Adipose tissue (tissue), 3 donors: ENCODE measurements around the gene FGFR2. TPM values are rescaled to one million over a fixed set of nuclear protein-coding genes. Genes with fewer than 3 reads are reported as not detected.

Source experiments
- H3K27ac ChIP-seq: one replicate; pipeline ENCODE4 v1.5.1; 2013; ENCODE audit warnings: low read depth, low read length
- WGBS, 3 donors: extraction: QIAGEN DNeasy Blood & Tissue Kit; methylation state at CpG; one replicate each; pipeline ENCODE4 v1.1.7; 2013; 5-methylcytosine and 5-hydroxymethylcytosine counted together
- polyA plus RNA-seq, 3 donors: library from polyadenylated mRNA; stranded (reverse); fragments of 200-250 nt; gene quantifications; one replicate each; pipeline ENCODE4 v1.2.3, GENCODE V29; 2013
- donor health status: healthy with polysubstance abuse.
- donor health status: Bipolar disorder and iron deficiency.
- donor health status: healthy.

Gene FGFR2
- polyA plus RNA-seq: 10 to 100 TPM in 1 of 3 donors, 1 to 10 TPM in 1, under 1 TPM in 1; 0.67 to 13.5 (median 1.1) TPM

DNA sequence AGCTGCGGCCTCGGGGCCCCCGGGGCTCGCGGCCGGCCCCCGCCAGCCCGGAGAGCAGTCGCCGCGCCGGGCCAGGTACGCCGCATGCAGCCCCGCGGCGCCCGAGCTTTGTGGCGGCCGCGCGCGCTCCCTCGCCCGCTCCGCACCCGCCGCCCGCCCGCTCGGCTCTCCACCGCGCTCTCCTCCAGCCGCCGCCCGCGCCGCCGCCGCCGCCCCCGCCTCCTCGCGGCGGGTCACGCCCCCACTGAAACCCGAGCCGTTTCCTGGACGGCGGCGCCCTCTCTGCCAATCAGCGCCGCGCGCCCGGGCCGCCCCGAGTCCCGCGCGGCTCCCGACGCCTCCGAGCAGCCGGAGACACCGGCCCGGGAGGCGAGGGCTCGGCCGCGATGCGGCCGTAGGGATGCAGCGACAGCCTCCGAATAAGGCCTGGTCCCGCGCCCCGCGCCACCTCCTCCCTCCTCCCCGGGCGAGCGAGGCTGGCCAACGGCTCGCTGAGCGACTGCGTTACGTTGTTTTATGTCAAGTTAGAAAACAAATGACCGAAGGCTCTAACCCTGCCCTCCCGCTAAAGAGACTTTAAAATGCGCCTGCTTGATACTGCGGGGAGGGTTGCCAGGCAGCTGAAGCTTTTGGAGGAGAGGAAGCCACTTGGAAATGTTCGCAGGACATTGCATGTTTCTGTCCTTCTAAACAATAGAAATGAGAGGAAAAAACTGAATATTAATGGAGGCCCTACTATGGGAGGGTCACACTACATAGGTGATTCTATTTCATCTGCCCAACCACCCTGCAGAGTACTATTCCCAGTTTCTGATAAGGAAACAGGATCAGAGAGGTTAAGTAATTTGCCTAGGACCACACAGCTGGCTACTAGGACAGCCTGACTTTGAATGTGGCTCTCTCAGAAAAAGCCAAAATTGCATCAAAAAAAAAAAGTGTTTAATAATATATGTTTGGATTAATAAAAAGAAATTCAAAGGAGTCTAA, at the start of gene FGFR2:
Gene FGFR2, minus strand, starts transcription at position 182 of the 987 bp plus-strand sequence. CDS start 4,627 bp downstream, outside the sequence.
- H3K27ac ChIP-seq: no peak within 1 kb of the TSS
- 1% methylated on average over 56 to 89 of the region's 92 CpGs for WGBS, 3 donors

DNA sequence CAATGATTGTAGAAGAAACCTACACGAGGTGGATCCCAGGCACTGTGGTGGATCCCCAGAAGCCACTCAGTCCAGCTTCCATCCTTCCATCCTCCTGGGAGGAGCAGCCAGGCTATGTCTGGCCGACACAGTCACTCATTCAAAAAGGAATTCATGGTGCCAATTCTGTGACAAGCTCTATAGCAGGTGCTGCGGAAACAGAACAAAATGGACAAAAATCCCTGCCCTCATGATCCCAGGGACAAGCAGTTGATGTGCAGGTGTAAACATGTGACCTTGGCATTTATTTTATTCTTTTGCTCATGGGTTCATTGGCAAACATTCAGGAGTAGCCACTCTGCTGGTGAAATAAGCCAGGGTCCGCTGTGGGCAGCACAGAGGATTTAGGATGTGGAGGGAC, 49.2 kb upstream of the FGFR2 start:
- 63 to 82% (median 82%) methylated on average over 4 of the region's 4 CpGs for WGBS, 3 donors
- H3K27ac ChIP-seq: no peak overlapping the region

- H3K27ac ChIP-seq: no peak overlapping the region
- 72 to 80% (median 73%) methylated on average over 7 of the region's 7 CpGs for WGBS, 3 donors
Measured at GRCh38 chr10:121645696-121646095, 47.5 kb upstream of the FGFR2 start.

- 82 to 91% (median 87%) methylated on average over 2 of the region's 2 CpGs for WGBS, 3 donors
Measured at GRCh38 chr10:121644501-121644900, 46.3 kb upstream of the FGFR2 start.

DNA sequence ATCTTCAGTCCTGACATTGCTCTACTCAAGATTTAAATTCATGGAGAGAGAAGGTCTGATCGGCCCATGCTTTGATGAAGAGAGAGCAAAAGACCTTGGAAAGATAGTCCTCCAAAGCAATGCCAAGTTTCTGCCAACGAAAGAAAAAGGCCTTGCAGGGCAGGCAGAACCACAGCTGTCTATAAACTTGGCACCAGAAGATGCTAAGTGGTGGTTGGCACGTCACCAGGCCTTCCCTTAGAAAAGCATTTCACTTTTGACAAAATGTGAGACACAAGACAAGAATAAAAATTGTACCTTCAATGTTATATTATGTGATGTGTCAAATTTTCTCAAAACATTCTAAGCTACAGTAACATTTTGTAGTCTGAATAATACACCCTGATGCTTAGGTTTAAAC, 42.0 kb upstream of the FGFR2 start:
- 67 to 79% (median 70%) methylated on average over 3 of the region's 3 CpGs for WGBS, 3 donors
- H3K27ac ChIP-seq: no peak overlapping the region

More at GRCh38 chr10:121644501-121644900, 46.3 kb upstream of the FGFR2 start:
- H3K27ac ChIP-seq: no peak overlapping the region

GRCh38 chr10:121639416-121639815, 41.2 kb upstream of the FGFR2 start:
- H3K27ac ChIP-seq: no peak overlapping the region

DNA sequence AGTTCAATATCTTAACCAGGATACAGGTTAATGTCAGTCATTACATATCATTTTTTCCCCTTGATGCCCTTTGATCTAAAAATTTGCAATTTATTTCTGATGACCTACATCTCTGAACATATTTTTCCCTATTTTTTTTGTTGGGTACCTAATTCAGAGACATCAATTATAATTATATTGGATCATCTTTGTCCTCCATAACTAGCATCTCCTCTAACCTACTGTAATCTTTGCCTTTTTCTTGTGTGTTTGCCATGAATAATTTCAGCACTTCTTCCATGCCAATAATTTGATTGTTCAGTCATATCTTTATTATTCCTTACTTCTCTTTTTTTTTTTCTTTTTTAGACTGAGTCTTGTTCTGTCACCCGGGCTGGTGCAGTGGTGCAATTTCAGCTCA, 39.2 kb upstream of the FGFR2 start:
- 84 to 100% (median 88%) methylated on average over 1 of the region's 1 CpG for WGBS, 3 donors
- no peak overlapping the region for H3K27ac ChIP-seq

- H3K27ac ChIP-seq: no peak overlapping the region
- 66 to 81% (median 80%) methylated on average over 5 of the region's 5 CpGs for WGBS, 3 donors
Measured at GRCh38 chr10:121633056-121633455, 34.8 kb upstream of the FGFR2 start.

- no peak overlapping the region for H3K27ac ChIP-seq
- whole genome bisulfite sequencing, 3 donors: 49 to 73% (median 70%) methylated on average over 8 of the region's 8 CpGs
Measured at GRCh38 chr10:121631365-121632029, 33.3 kb upstream of the FGFR2 start.

DNA sequence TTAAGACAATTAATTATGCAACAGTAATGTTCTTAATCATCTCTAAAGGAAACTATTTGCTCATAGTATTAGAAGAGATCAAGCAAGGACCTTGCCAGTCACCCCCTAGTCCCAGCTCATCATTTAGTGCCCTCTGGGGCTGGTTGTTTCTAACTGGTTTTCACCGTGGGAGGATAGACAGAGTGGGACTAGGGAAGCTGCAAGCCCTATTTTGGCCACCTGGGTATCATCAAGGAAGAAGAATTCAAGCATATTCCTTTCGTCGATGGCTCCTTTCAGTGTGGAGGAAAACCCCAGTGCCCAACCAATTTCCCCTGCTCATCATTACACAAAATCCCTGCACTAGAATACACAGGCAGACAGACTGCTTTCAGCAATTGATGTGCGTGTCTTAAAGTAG, 30.6 kb upstream of the FGFR2 start:
- H3K27ac ChIP-seq: no peak overlapping the region
- 71 to 72% (median 72%) methylated on average over 4 of the region's 4 CpGs for WGBS, 3 donors

DNA sequence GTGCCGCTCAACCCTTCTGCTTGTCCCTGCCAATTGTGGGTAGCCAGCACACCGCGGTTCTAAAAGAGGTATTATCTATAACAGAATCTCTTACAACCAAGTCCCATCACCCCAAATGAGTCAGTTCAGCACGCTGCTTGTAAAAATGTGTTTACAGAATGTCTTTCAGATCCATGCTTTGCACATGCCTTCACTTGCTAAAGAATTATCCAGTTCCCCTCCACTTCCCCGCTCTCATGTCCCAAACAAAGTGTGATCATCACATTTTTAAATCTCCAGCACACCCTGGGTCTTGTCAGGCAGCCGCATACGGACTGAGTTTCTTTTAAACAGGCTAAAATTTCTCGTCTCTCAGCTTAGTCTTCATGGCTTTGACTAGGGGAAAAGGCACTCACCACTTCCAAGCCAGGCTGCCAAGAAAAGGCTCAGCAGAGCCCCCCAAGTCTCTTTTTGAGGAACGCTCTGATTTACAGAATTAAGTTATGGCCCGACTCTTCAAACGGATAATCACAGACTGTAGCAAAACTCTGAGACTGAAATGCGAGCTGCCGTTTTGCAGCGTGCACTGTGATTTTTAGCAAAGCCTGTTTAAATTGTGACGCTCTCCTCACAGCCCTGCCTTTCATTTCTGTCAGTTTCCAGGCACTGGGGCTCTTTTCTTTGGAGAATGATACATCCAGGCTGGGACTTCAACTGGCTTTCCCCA, 29.8 kb upstream of the FGFR2 start:
- 44 to 61% (median 51%) methylated on average over 15 of the region's 15 CpGs for WGBS, 3 donors

GRCh38 chr10:121624836-121625486, 26.7 kb upstream of the FGFR2 start:
- H3K27ac ChIP-seq: no peak overlapping the region
- 40 to 83% (median 71%) methylated on average over 11 of the region's 11 CpGs for WGBS, 3 donors

More for the DNA sequence above, 29.8 kb upstream of the FGFR2 start:
- no peak overlapping the region for H3K27ac ChIP-seq

GRCh38 chr10:121618906-121619305, 20.7 kb upstream of the FGFR2 start:
- no peak overlapping the region for H3K27ac ChIP-seq
- WGBS, 3 donors: 91 to 96% (median 95%) methylated on average over 2 of the region's 2 CpGs

DNA sequence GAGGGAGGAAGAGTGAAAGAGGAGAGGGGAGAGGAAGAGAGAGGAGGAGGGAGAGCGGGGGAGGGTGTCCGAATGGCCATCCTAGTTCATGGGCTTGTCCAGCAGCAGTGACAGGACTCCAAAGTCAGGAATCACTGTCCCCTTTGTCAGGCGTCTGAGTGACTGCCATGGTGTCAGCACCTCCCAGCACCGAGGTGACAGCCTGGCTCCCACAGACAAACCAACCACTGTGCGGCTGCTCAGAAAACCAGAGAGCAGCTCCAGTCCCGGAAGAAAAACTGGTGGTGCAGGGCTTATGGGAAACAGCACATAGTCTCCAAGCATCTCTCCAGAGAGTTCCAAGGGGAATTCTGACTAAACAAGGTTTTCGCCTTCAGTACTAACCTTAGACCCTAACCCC, 18.9 kb upstream of the FGFR2 start:
- 75 to 86% (median 80%) methylated on average over 7 of the region's 7 CpGs for WGBS, 3 donors
- no peak overlapping the region for H3K27ac ChIP-seq

DNA sequence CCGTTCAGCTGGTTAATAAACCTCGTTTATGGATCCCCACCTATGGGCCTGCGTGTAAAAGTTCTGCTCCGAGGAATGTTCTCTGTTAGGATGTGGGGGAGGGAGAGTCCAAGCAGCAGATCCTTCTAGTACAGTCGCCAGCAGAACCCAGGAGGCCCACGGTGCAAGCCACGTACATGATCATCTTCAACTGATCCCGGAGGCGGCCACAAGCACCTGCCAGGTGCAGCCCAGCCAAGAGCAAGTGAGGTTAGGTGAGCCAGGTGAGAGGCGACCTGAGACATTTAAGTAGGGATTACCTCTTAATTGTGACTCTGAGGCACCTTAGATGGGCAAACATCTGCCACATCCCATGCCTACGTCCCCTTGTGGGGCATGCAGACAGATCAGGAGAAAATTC, 18.0 kb upstream of the FGFR2 start:
- H3K27ac ChIP-seq: no peak overlapping the region
- 83 to 86% (median 86%) methylated on average over 11 of the region's 11 CpGs for WGBS, 3 donors

- H3K27ac ChIP-seq: no peak overlapping the region
- WGBS, 3 donors: 78 to 84% (median 82%) methylated on average over 7 of the region's 7 CpGs
Measured at GRCh38 chr10:121615836-121616235, 17.6 kb upstream of the FGFR2 start.

DNA sequence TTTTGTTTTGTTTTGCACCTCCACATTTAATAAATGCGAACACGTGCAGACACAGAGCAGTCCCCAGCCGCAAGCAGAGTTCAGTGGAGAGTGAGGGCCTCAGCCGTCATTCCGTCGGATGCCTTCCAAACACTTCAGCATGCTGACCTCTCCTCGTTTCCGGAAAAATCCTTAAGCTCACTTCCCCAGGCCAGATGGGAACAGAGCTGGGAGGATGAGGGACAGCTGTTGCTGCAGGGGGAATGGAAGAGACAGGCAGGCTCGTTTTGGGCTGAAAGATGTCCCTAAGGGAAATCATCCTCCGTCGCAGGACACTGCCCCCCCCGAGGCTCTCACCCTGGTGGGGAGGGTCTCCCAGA, 17.2 kb upstream of the FGFR2 start:
- WGBS, 3 donors: 50 to 72% (median 57%) methylated on average over 12 of the region's 12 CpGs
- no peak overlapping the region for H3K27ac ChIP-seq

DNA sequence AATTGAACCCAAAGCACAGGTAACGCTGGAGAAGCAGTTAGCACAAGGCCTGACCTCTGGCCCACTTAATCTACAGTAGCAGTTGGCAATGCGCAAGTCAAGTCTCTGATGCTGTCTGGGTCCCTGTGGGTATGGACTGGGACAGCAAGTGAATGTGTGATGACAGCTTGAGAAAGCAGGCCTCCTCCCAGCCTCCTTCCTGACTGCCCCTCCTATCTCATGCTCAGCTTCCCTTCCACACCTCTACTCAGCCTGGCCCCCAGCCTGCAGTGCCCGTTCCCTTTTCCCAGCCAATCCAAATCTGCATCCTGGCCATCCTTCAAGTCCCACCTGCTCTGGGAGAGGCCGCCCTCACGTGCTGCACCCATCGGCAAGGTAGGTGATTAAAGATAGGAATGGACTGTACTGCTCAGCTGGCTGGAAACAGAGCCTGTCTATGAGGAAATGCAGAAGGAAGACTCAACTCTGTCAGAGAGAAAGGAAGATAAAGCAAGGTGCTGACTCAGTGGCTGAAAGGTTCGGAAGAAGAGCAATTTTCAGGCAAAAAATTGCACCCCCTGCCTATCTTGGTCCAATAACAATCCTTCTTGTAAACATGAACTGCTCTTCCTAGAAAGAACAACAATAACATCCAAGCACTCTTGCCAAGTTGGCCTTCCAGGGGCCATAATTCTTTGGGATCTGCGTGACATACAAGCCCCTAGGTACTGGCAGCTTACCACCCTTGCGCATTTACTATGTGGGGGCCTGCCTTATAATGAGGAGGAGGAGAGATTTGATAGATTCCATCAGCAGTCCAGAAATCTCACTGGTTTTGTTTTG, 16.6 kb upstream of the FGFR2 start:
- 82 to 84% (median 84%) methylated on average over 9 of the region's 9 CpGs for WGBS, 3 donors

More for the DNA sequence above, 16.6 kb upstream of the FGFR2 start:
- H3K27ac ChIP-seq: no peak overlapping the region
